H9 (cell line): ENCODE measurements around the gene PRSS8. TPM values are rescaled to one million over a fixed set of nuclear protein-coding genes. Genes with fewer than 3 reads are reported as not detected.
A peak's percentile ranks its signal among the peaks of the same experiment; 100 is the strongest.

Experiments
- DNase-seq: peaks from one replicate; pipeline ENCODE4 v3.0.0-alpha.2; 2017
- H2AFZ ChIP-seq: one replicate; pipeline ENCODE4 v1.6.1; 2013; ENCODE audit warnings: mild to moderate bottlenecking, low read length, control low read depth, moderate library complexity
- H2AK5ac ChIP-seq: 2 replicates; pipeline ENCODE4 v1.6.1; 2013; ENCODE audit warnings: low read length, control low read depth, mixed read lengths; ENCODE audit not compliant: insufficient read length
- H2BK120ac ChIP-seq: one replicate; pipeline ENCODE4 v1.6.1; 2013; ENCODE audit warnings: low read depth, mild to moderate bottlenecking, low read length, control low read depth, inconsistent platforms; ENCODE audit not compliant: poor library complexity, severe bottlenecking
- H2BK12ac ChIP-seq: 2 replicates; pipeline ENCODE4 v1.6.1; 2013; ENCODE audit warnings: low read length, control low read depth, mixed read lengths, low read depth; ENCODE audit not compliant: insufficient read length
- H2BK15ac ChIP-seq: 2 replicates; pipeline ENCODE4 v1.6.1; 2013; ENCODE audit warnings: low read depth, low read length, control low read depth
- H2BK20ac ChIP-seq: one replicate; pipeline ENCODE4 v1.6.1; 2013; ENCODE audit warnings: low read depth, mild to moderate bottlenecking, low read length, control low read depth, inconsistent platforms; ENCODE audit not compliant: poor library complexity, severe bottlenecking
- H2BK5ac ChIP-seq: 2 replicates; pipeline ENCODE4 v1.6.1; 2013; ENCODE audit warnings: low read length, control low read depth, mixed read lengths; ENCODE audit not compliant: insufficient read length
- H3K14ac ChIP-seq: 2 replicates; pipeline ENCODE4 v1.6.1; 2013; ENCODE audit warnings: low read length, control low read depth; ENCODE audit not compliant: insufficient read depth
- H3K18ac ChIP-seq: 2 replicates; pipeline ENCODE4 v1.6.1; 2013; ENCODE audit warnings: low read depth, mild to moderate bottlenecking, mixed read lengths, low read length, control low read depth; ENCODE audit not compliant: insufficient read length
- H3K23ac ChIP-seq: 2 replicates; pipeline ENCODE4 v1.6.1; 2013; ENCODE audit warnings: low read length, control low read depth, mixed read lengths, low read depth; ENCODE audit not compliant: insufficient read length
- H3K23me2 ChIP-seq: 2 replicates; pipeline ENCODE4 v1.6.1; 2013; ENCODE audit warnings: low read depth, mild to moderate bottlenecking, mixed read lengths, low read length, control low read depth; ENCODE audit not compliant: insufficient read length, poor library complexity, severe bottlenecking
- H3K27ac ChIP-seq: 2 replicates; pipeline ENCODE4 v1.5.1; 2013; ENCODE audit warnings: low read length, control low read depth, mixed read lengths, low read depth; ENCODE audit not compliant: insufficient read length
- H3K27me3 ChIP-seq: 2 replicates; pipeline ENCODE4 v1.6.1; 2013; ENCODE audit warnings: low read length, control low read depth, inconsistent platforms; ENCODE audit not compliant: insufficient read depth
- H3K4ac ChIP-seq: 2 replicates; pipeline ENCODE4 v1.6.1; 2013; ENCODE audit warnings: low read depth, mild to moderate bottlenecking, control low read depth, inconsistent platforms, low read length, moderate library complexity
- H3K4me1 ChIP-seq: 2 replicates; pipeline ENCODE4 v1.6.1; 2013; ENCODE audit warnings: low read length, control low read depth, inconsistent platforms; ENCODE audit not compliant: insufficient read depth
- H3K4me2 ChIP-seq: 2 replicates; pipeline ENCODE4 v1.6.1; 2013; ENCODE audit warnings: low read length, control low read depth, mixed read lengths; ENCODE audit not compliant: insufficient read length, insufficient read depth
- H3K56ac ChIP-seq: 2 replicates; pipeline ENCODE4 v1.6.1; 2013; ENCODE audit warnings: low read depth, mild to moderate bottlenecking, mixed read lengths, low read length, control low read depth; ENCODE audit not compliant: insufficient read length
- H3K79me1 ChIP-seq: 2 replicates; pipeline ENCODE4 v1.6.1; 2013; ENCODE audit warnings: low read depth, mild to moderate bottlenecking, moderate library complexity, low read length, control low read depth, inconsistent platforms; ENCODE audit not compliant: insufficient read depth, poor library complexity, severe bottlenecking
- H3K79me2 ChIP-seq: 2 replicates; pipeline ENCODE4 v1.6.1; 2013; ENCODE audit warnings: low read length, control low read depth, inconsistent platforms; ENCODE audit not compliant: insufficient read depth
- H3K9ac ChIP-seq: 2 replicates; pipeline ENCODE4 v1.6.1; 2013; ENCODE audit warnings: low read length, control low read depth, mixed read lengths; ENCODE audit not compliant: insufficient read length; ENCODE audit errors: extremely low read depth
- H3K9me3 ChIP-seq: one replicate; pipeline ENCODE4 v1.6.1; 2013; ENCODE audit warnings: low read depth, low read length, inconsistent platforms; ENCODE audit not compliant: control insufficient read depth
- H3T11ph ChIP-seq: one replicate; pipeline ENCODE4 v1.6.1; 2013; ENCODE audit warnings: mild to moderate bottlenecking, low read length, control low read depth, inconsistent platforms
- H4K20me1 ChIP-seq: one replicate; pipeline ENCODE4 v1.6.1; 2013; ENCODE audit not compliant: control insufficient read depth, insufficient read length, insufficient read depth
- H4K5ac ChIP-seq: 2 replicates; pipeline ENCODE4 v1.6.1; 2013; ENCODE audit warnings: low read depth, mild to moderate bottlenecking, mixed read lengths, low read length, control low read depth; ENCODE audit not compliant: insufficient read length
- H4K8ac ChIP-seq: replicated peaks from 2 replicates; pipeline ENCODE4 v1.6.1; 2013; ENCODE audit warnings: low read length, control low read depth, mixed read lengths, low read depth; ENCODE audit not compliant: insufficient read length
- H4K91ac ChIP-seq: 2 replicates; pipeline ENCODE4 v1.6.1; 2013; ENCODE audit warnings: low read depth, mild to moderate bottlenecking, moderate library complexity, mixed read lengths, low read length, control low read depth; ENCODE audit not compliant: insufficient read length
- H3K27ac Mint-ChIP-seq, 3 experiments: 2 replicates in 2 of 3; 3 replicates in 1 of 3; pipeline ENCODE4 v1.8.0; 2020 to 2021; ENCODE audit warnings: mixed read lengths in 3 of 3, mild to moderate bottlenecking in 1 of 3, moderate library complexity in 1 of 3
- H3K27me3 Mint-ChIP-seq: 2 replicates; pipeline ENCODE4 v1.8.0; 2021; ENCODE audit warnings: low read depth, mild to moderate bottlenecking, moderate library complexity, mixed read lengths
- H3K36me3 Mint-ChIP-seq, 3 experiments: 2 replicates in 2 of 3; 3 replicates in 1 of 3; pipeline ENCODE4 v1.8.0; 2020 to 2021; ENCODE audit warnings: low read depth in 3 of 3, mixed read lengths in 3 of 3; ENCODE audit not compliant: insufficient read depth in 1 of 3
- H3K4me1 Mint-ChIP-seq, 2 experiments: 2 replicates each; pipeline ENCODE4 v1.8.0; 2020; ENCODE audit warnings: mixed read lengths in 2 of 2
- H3K4me3 Mint-ChIP-seq, 2 experiments: 2 replicates in 1 of 2; 3 replicates in 1 of 2; pipeline ENCODE4 v1.8.0; 2020 to 2021; ENCODE audit warnings: mild to moderate bottlenecking in 2 of 2, mixed read lengths in 2 of 2, moderate library complexity in 1 of 2
- H3K9me3 Mint-ChIP-seq, 2 experiments: 2 replicates in 1 of 2; 3 replicates in 1 of 2; pipeline ENCODE4 v1.8.0; 2020; ENCODE audit warnings: mild to moderate bottlenecking in 2 of 2, mixed read lengths in 2 of 2, moderate library complexity in 1 of 2
- WGBS: extraction: QIAGEN DNeasy Blood & Tissue Kit; methylation state at CpG from one replicate; pipeline ENCODE4 v1.1.7; 2013; ENCODE audit warnings: missing lambda C conversion rate, low lambda C conversion rate, mixed read lengths; ENCODE audit not compliant: insufficient read length; ENCODE audit errors: extremely low coverage; 5-methylcytosine and 5-hydroxymethylcytosine counted together
- total RNA-seq: library from RNA; stranded (reverse); gene quantifications from 2 replicates; pipeline ENCODE4 v1.2.1, GENCODE V29; 2021
- TF ChIP-seq, protein P1 (sequence below): fragments of 200-600 bp; sonication (generic); conservative IDR thresholded peaks from 3 replicates; pipeline ENCODE4 v1.8.0; 2021; ENCODE audit warnings: antibody characterized with exemption, mild to moderate bottlenecking

Gene PRSS8
- total RNA-seq, 1 experiment from 2014 or later = 64.0 TPM

DNA sequence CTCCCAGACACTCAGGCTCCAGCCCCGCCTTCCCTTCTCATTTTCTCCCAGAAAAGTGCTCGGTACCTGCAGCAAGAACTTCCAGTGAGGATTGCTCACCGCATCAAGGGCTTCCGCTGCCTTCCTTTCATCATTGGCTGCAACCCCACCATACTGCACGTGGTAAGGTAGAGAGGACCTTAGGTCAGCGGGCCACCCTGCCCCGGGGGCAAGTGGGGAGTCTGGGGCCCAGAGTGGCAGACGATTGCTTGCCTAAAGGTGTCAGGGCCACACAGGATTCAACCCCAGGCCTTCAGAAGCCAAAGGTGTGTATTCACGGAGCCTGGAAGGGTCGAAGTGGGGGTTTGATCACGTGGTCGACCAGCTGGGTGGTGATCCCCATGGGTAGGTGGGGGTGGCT, 25.9 kb downstream of the PRSS8 start:
- peaks cover 19 to 37% (median 31%) of the 10 kb centered on the region in 3 experiments for H3K36me3 Mint-ChIP-seq

More for the DNA sequence above, 25.9 kb downstream of the PRSS8 start:
- H3K23me2 ChIP-seq = peaks cover 8% of the 10 kb centered on the region
- H3K23ac ChIP-seq = no peak overlapping the region
- no peak overlapping the region for H2BK12ac ChIP-seq
- no peak overlapping the region for H3K14ac ChIP-seq
- Mint-ChIP-seq H3K4me1 (peaks cover 9 to 14% of the 10 kb centered on the region in 2 experiments), H3K27ac (peak overlapping the region in 1 of 3 experiments; percentile 62; a peak in 1 of 7 replicates), H3K9me3 (no peaks in the 10 kb centered on the region; a peak in 2 of 5 replicates), H3K4me3 (peak overlapping the region; percentile 54 to 83), H3K27me3 (no peaks in the 10 kb centered on the region; the same call in 1 of the 2 replicates)
- WGBS = no CpG with 5 or more reads among the region's 12 CpGs
- no peak overlapping the region for H2BK5ac ChIP-seq
- no peaks in the 10 kb centered on the region for H3K9me3 ChIP-seq
- no peak overlapping the region for H3K18ac ChIP-seq
- H3K4me1 ChIP-seq = no peaks in the 10 kb centered on the region
- H2BK120ac ChIP-seq = no peak overlapping the region
- no peak overlapping the region for H3K56ac ChIP-seq
- H3T11ph ChIP-seq = no peak overlapping the region
- DNase-seq = no peak
- H3K4me2 ChIP-seq = no peak overlapping the region
- no peaks in the 10 kb centered on the region; the same call in 1 of the 2 replicates for H3K79me2 ChIP-seq
- H4K20me1 ChIP-seq = no peaks in the 10 kb centered on the region
- TF ChIP-seq, protein P1, sequence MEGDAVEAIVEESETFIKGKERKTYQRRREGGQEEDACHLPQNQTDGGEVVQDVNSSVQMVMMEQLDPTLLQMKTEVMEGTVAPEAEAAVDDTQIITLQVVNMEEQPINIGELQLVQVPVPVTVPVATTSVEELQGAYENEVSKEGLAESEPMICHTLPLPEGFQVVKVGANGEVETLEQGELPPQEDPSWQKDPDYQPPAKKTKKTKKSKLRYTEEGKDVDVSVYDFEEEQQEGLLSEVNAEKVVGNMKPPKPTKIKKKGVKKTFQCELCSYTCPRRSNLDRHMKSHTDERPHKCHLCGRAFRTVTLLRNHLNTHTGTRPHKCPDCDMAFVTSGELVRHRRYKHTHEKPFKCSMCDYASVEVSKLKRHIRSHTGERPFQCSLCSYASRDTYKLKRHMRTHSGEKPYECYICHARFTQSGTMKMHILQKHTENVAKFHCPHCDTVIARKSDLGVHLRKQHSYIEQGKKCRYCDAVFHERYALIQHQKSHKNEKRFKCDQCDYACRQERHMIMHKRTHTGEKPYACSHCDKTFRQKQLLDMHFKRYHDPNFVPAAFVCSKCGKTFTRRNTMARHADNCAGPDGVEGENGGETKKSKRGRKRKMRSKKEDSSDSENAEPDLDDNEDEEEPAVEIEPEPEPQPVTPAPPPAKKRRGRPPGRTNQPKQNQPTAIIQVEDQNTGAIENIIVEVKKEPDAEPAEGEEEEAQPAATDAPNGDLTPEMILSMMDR = no peak
- no peak overlapping the region for H4K8ac ChIP-seq
- no peak overlapping the region for H2BK15ac ChIP-seq
- no peaks in the 10 kb centered on the region for H3K79me1 ChIP-seq
- H2AK5ac ChIP-seq = no peak overlapping the region
- no peak overlapping the region for H3K4ac ChIP-seq
- H4K5ac ChIP-seq = no peak overlapping the region
- no peak overlapping the region for H2AFZ ChIP-seq
- H4K91ac ChIP-seq = no peak overlapping the region
- H3K27me3 ChIP-seq = no peaks in the 10 kb centered on the region; the same call in 1 of the 2 replicates
- H3K27ac ChIP-seq = no peak overlapping the region
- H3K9ac ChIP-seq = no peak overlapping the region
- no peak overlapping the region for H2BK20ac ChIP-seq
